Measurements from ENCODE around the gene FAM110D. TPM values are rescaled to one million over a fixed set of nuclear protein-coding genes. Genes with fewer than 3 reads are reported as not detected.
A peak's percentile ranks its signal among the peaks of the same experiment; 100 is the strongest.

The FAM110D gene
- total and polyA plus RNA-seq, 5 donors from 2014 or later = not detected

GRCh38 chr1:26169198-26169554 is 10.3 kb downstream of the FAM110D start:
- Mint-ChIP-seq H3K27ac (peak overlapping the region; percentile 87 to 93 (median 89)), H3K27me3 (no peaks in the 10 kb centered on the region), H3K4me1 (peaks cover 0 to 38% (median 9%) of the 10 kb centered on the region in 4 donors), H3K36me3 (no peaks in the 10 kb centered on the region), H3K4me3 (peak overlapping the region; percentile 88 to 91 (median 89)), H3K9me3 (no peaks in the 10 kb centered on the region)
- H3K27ac ChIP-seq (ENCODE audit: insufficient read depth, low read length, poor library complexity, severe bottlenecking) = no peak overlapping the region
- no peak for ATAC-seq (ENCODE audit: low read depth in 2 of 2)
- DNase-seq = no peak
- no peaks in the 10 kb centered on the region for H3K36me3 ChIP-seq (ENCODE audit: control insufficient read depth, insufficient read depth, low read length)
- H3K4me3 ChIP-seq (ENCODE audit: low read depth, low read length) = no peak overlapping the region
- H3K9me3 ChIP-seq (ENCODE audit: control insufficient read depth in 2 of 2, low read length in 2 of 2) = no peaks in the 10 kb centered on the region
- H3K27me3 ChIP-seq (ENCODE audit: control insufficient read depth, insufficient read depth, low read length) = no peaks in the 10 kb centered on the region
- H3K4me1 ChIP-seq (ENCODE audit: control insufficient read depth, insufficient read depth, low read length, poor library complexity, severe bottlenecking) = peaks cover 25% of the 10 kb centered on the region

- Mint-ChIP-seq H3K4me3 (peak within 1 kb of the TSS; percentile 88 to 91 (median 89)), H3K27ac (peak within 1 kb of the TSS; percentile 87 to 93 (median 89)), H3K27me3 (no peaks in the 10 kb centered on the region), H3K4me1 (peaks cover 0 to 33% (median 10%) of the 10 kb centered on the region in 4 donors), H3K9me3 (no peaks in the 10 kb centered on the region), H3K36me3 (no peaks in the 10 kb centered on the region)
- Histone ChIP-seq H3K4me3 (ENCODE audit: low read depth, low read length) (peak within 1 kb of the TSS; percentile 82), H3K9me3 (ENCODE audit: control insufficient read depth in 2 of 2, low read length in 2 of 2) (no peaks in the 10 kb centered on the region), H3K27me3 (ENCODE audit: control insufficient read depth, insufficient read depth, low read length) (no peaks in the 10 kb centered on the region), H3K4me1 (ENCODE audit: control insufficient read depth, insufficient read depth, low read length, poor library complexity, severe bottlenecking) (peaks cover 21% of the 10 kb centered on the region), H3K36me3 (ENCODE audit: control insufficient read depth, insufficient read depth, low read length) (no peaks in the 10 kb centered on the region), H3K27ac (ENCODE audit: insufficient read depth, low read length, poor library complexity, severe bottlenecking) (peak within 1 kb of the TSS; percentile 75)
- ATAC-seq (ENCODE audit: low read depth in 2 of 2) = peak; percentile 87
- peak; percentile 76 to 90 (median 79) for DNase-seq
These were observed 11.0 kb downstream of the FAM110D start, which contains the start of gene ZNF593 for GRCh38 chr1:26169669-26170471. TSS of gene ZNF593 (plus strand) at chr1:26169908. CDS start at chr1:26169984, 76 bp downstream.

GRCh38 chr1:26170472-26170821 is 11.6 kb downstream of the FAM110D start:
- peaks cover 0 to 32% (median 10%) of the 10 kb centered on the region in 4 donors for H3K4me1 Mint-ChIP-seq
- no peaks in the 10 kb centered on the region for H3K9me3 Mint-ChIP-seq
- Histone ChIP-seq H3K4me1 (ENCODE audit: control insufficient read depth, insufficient read depth, low read length, poor library complexity, severe bottlenecking) (peaks cover 21% of the 10 kb centered on the region), H3K36me3 (ENCODE audit: control insufficient read depth, insufficient read depth, low read length) (no peaks in the 10 kb centered on the region), H3K9me3 (ENCODE audit: control insufficient read depth in 2 of 2, low read length in 2 of 2) (no peaks in the 10 kb centered on the region), H3K4me3 (ENCODE audit: low read depth, low read length) (peak overlapping the region; percentile 82), H3K27ac (ENCODE audit: insufficient read depth, low read length, poor library complexity, severe bottlenecking) (peak overlapping the region; percentile 75), H3K27me3 (ENCODE audit: control insufficient read depth, insufficient read depth, low read length) (no peaks in the 10 kb centered on the region)
- ATAC-seq (ENCODE audit: low read depth in 2 of 2) (no peak), DNase-seq (no peak)
- no peaks in the 10 kb centered on the region for H3K36me3 Mint-ChIP-seq
- peak overlapping the region in 2 of 3 donors; percentile 87 to 93 for H3K27ac Mint-ChIP-seq
- H3K4me3 Mint-ChIP-seq = peak overlapping the region; percentile 88 to 91 (median 89)
- H3K27me3 Mint-ChIP-seq = no peaks in the 10 kb centered on the region

GRCh38 chr1:26171084-26172072 is 12.5 kb downstream of the FAM110D start, which contains the start of gene ZNF593OS:
TSS of gene ZNF593OS (minus strand) at chr1:26171832. CDS start at chr1:26171661, 171 bp downstream.
- Mint-ChIP-seq H3K27ac (peak within 1 kb of the TSS in 2 of 3 donors; percentile 87 to 93), H3K9me3 (no peaks in the 10 kb centered on the region), H3K36me3 (no peaks in the 10 kb centered on the region), H3K27me3 (no peaks in the 10 kb centered on the region), H3K4me1 (peaks cover 0 to 29% (median 10%) of the 10 kb centered on the region in 4 donors), H3K4me3 (peak within 1 kb of the TSS; percentile 88 to 91 (median 89))
- Histone ChIP-seq H3K4me1 (ENCODE audit: control insufficient read depth, insufficient read depth, low read length, poor library complexity, severe bottlenecking) (peaks cover 21% of the 10 kb centered on the region), H3K27ac (ENCODE audit: insufficient read depth, low read length, poor library complexity, severe bottlenecking) (no peak within 1 kb of the TSS), H3K9me3 (ENCODE audit: control insufficient read depth in 2 of 2, low read length in 2 of 2) (no peaks in the 10 kb centered on the region), H3K4me3 (ENCODE audit: low read depth, low read length) (no peak within 1 kb of the TSS), H3K36me3 (ENCODE audit: control insufficient read depth, insufficient read depth, low read length) (no peaks in the 10 kb centered on the region), H3K27me3 (ENCODE audit: control insufficient read depth, insufficient read depth, low read length) (no peaks in the 10 kb centered on the region)
- DNase-seq = no peak
- no peak for ATAC-seq (ENCODE audit: low read depth in 2 of 2)

GRCh38 chr1:26175346-26175745 is 16.5 kb downstream of the FAM110D start:
- Mint-ChIP-seq H3K27ac (no peak overlapping the region), H3K9me3 (no peaks in the 10 kb centered on the region), H3K4me1 (peaks cover 0 to 15% (median 5%) of the 10 kb centered on the region in 4 donors), H3K4me3 (no peak overlapping the region), H3K27me3 (no peaks in the 10 kb centered on the region), H3K36me3 (no peaks in the 10 kb centered on the region)
- H3K4me3 ChIP-seq (ENCODE audit: low read depth, low read length) = no peak overlapping the region
- ATAC-seq (ENCODE audit: low read depth in 2 of 2) (no peak), DNase-seq (no peak)
- H3K9me3 ChIP-seq (ENCODE audit: control insufficient read depth in 2 of 2, low read length in 2 of 2) = no peaks in the 10 kb centered on the region
- no peaks in the 10 kb centered on the region for H3K36me3 ChIP-seq (ENCODE audit: control insufficient read depth, insufficient read depth, low read length)
- no peak overlapping the region for H3K27ac ChIP-seq (ENCODE audit: insufficient read depth, low read length, poor library complexity, severe bottlenecking)
- H3K4me1 ChIP-seq (ENCODE audit: control insufficient read depth, insufficient read depth, low read length, poor library complexity, severe bottlenecking) = peaks cover 12% of the 10 kb centered on the region
- no peaks in the 10 kb centered on the region for H3K27me3 ChIP-seq (ENCODE audit: control insufficient read depth, insufficient read depth, low read length)

- Histone ChIP-seq H3K4me1 (ENCODE audit: control insufficient read depth, insufficient read depth, low read length, poor library complexity, severe bottlenecking) (no peaks in the 10 kb centered on the region), H3K27me3 (ENCODE audit: control insufficient read depth, insufficient read depth, low read length) (no peaks in the 10 kb centered on the region), H3K9me3 (ENCODE audit: control insufficient read depth in 2 of 2, low read length in 2 of 2) (no peaks in the 10 kb centered on the region), H3K4me3 (ENCODE audit: low read depth, low read length) (no peak within 1 kb of the TSS), H3K36me3 (ENCODE audit: control insufficient read depth, insufficient read depth, low read length) (no peaks in the 10 kb centered on the region), H3K27ac (ENCODE audit: insufficient read depth, low read length, poor library complexity, severe bottlenecking) (no peak within 1 kb of the TSS)
- ATAC-seq (ENCODE audit: low read depth in 2 of 2) (peak in 1 of 2 donors; percentile 44), DNase-seq (peak in 1 of 3 donors; percentile 26)
- Mint-ChIP-seq H3K9me3 (no peaks in the 10 kb centered on the region), H3K27me3 (no peaks in the 10 kb centered on the region), H3K27ac (peak within 1 kb of the TSS in 1 of 3 donors; percentile 63), H3K4me1 (peaks cover 0 to 4% (median 2%) of the 10 kb centered on the region in 4 donors), H3K36me3 (no peaks in the 10 kb centered on the region), H3K4me3 (peak within 1 kb of the TSS in 3 of 4 donors; percentile 60 to 83 (median 83))
These were observed 18.4 kb downstream of the FAM110D start, which contains the start of gene CNKSR1 for GRCh38 chr1:26177182-26177684. TSS of gene CNKSR1 (plus strand) at chr1:26177491. CDS start at chr1:26177548, 57 bp downstream.

GRCh38 chr1:26180010-26180506 is 21.2 kb downstream of the FAM110D start:
- no peak overlapping the region for H3K4me3 ChIP-seq (ENCODE audit: low read depth, low read length)
- no peaks in the 10 kb centered on the region for H3K4me1 ChIP-seq (ENCODE audit: control insufficient read depth, insufficient read depth, low read length, poor library complexity, severe bottlenecking)
- ATAC-seq (ENCODE audit: low read depth in 2 of 2) (no peak), DNase-seq (no peak)
- Mint-ChIP-seq H3K4me3 (no peak overlapping the region), H3K36me3 (no peaks in the 10 kb centered on the region), H3K9me3 (no peaks in the 10 kb centered on the region), H3K27me3 (no peaks in the 10 kb centered on the region), H3K27ac (no peak overlapping the region), H3K4me1 (no peaks in the 10 kb centered on the region)
- H3K36me3 ChIP-seq (ENCODE audit: control insufficient read depth, insufficient read depth, low read length) = no peaks in the 10 kb centered on the region
- no peaks in the 10 kb centered on the region for H3K27me3 ChIP-seq (ENCODE audit: control insufficient read depth, insufficient read depth, low read length)
- no peak overlapping the region for H3K27ac ChIP-seq (ENCODE audit: insufficient read depth, low read length, poor library complexity, severe bottlenecking)
- no peaks in the 10 kb centered on the region for H3K9me3 ChIP-seq (ENCODE audit: control insufficient read depth in 2 of 2, low read length in 2 of 2)
